Gastrocnemius medialis (tissue), 4 donors: ENCODE measurements around the gene NHLRC2.

Source experiments
- CTCF ChIP-seq, 5 experiments: fragments of 450-650 bp in 3 of 5; fragments of 200-600 bp in 2 of 5; sonication (generic) in 2 of 5; IDR thresholded peaks in 4 of 5; conservative IDR thresholded peaks in 1 of 5; 1 replicate in 4 of 5; 2 replicates in 1 of 5; pipeline ENCODE4 v1.5.1; 2016 to 2019; ENCODE audit warnings: antibody characterized with exemption in 5 of 5, mild to moderate bottlenecking in 3 of 5, moderate library complexity in 3 of 5
- POLR2A ChIP-seq, 2 donors: fragments of 450-650 bp; IDR thresholded peaks; one replicate each; pipeline ENCODE4 v1.6.1; 2017; ENCODE audit warnings: antibody characterized with exemption in 2 of 2, mild to moderate bottlenecking in 2 of 2, moderate library complexity in 2 of 2

DNA sequence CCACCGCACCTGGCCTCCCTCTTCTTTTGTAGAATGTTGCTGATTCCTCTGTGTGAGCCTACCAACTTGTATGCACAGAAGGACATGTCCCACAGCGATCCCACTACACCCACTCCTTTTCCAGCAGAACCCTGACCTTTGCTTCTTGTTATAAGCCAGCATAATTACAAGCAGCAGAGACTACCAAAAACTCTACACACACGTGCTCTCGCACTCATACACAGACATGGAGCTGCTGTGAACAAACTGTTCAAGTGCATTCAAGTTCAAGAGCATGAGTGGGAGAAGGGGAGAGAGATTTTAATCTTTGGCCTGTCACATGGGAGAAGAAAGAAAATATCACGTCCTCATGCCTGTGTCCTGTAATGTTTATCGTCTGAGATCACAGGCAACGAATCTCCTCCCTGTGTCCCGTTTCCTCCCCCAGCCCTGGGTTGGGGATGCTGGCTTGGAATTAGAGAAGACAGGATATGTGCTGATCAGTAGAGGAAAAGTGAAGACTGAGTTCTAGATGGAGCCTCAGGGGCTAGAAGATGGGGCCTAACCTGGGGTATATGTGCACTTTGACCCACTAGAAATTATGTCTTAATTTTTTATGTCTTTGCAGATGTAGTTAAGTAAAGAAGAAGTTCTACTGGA is 79.6 kb downstream of the NHLRC2 start:
- no peak for TF ChIP-seq POLR2A (IDR thresholded peaks at IDR 0.05)
- TF ChIP-seq CTCF (IDR thresholded peaks at IDR 0.05 in 4 of 5, conservative IDR thresholded peaks at IDR 0.05 in 1 of 5), result no peak
